ENCODE results near the gene JMJD6.

The JMJD6 gene

GRCh38 chr17:76735586-76736348 lies 9.4 kb upstream of the JMJD6 start:
- Histone ChIP-seq H3K27me3 (ENCODE audit: insufficient read depth, poor library complexity, severe bottlenecking) (no peaks in the 10 kb centered on the region), H3K4me3 (replicated peaks; ENCODE audit: insufficient read depth, low read length) (peak overlapping the region; percentile 89), H3K27ac (replicated peaks) (peak overlapping the region; percentile 98)
- TF ChIP-seq SPI1 (IDR thresholded peaks at IDR 0.05; ENCODE audit: borderline replicate concordance, low read depth), result no peak
- no peak; the same call in none of the 2 replicates for TF ChIP-seq POLR2AphosphoS5 (IDR thresholded peaks at IDR 0.05; ENCODE audit: low read depth)
- TF ChIP-seq GABPA (IDR thresholded peaks at IDR 0.05; ENCODE audit: low read depth), result no peak
- TF ChIP-seq REST (IDR thresholded peaks at IDR 0.05; ENCODE audit: insufficient replicate concordance, low read depth), result no peak
- TF ChIP-seq CTCF (IDR thresholded peaks at IDR 0.05; ENCODE audit: insufficient read depth, low read length), result no peak
- DNase-seq (ENCODE audit: low read depth in 1 of 2, low spot score in 1 of 2), result no peak

GRCh38 chr17:76735006-76735405 lies 8.6 kb upstream of the JMJD6 start:
- TF ChIP-seq SPI1 (IDR thresholded peaks at IDR 0.05; ENCODE audit: borderline replicate concordance, low read depth) (no peak), CTCF (IDR thresholded peaks at IDR 0.05; ENCODE audit: insufficient read depth, low read length) (no peak), GABPA (IDR thresholded peaks at IDR 0.05; ENCODE audit: low read depth) (no peak), REST (IDR thresholded peaks at IDR 0.05; ENCODE audit: insufficient replicate concordance, low read depth) (no peak), POLR2AphosphoS5 (IDR thresholded peaks at IDR 0.05; ENCODE audit: low read depth) (no peak)
- Histone ChIP-seq H3K27ac (replicated peaks) (peak overlapping the region; percentile 98), H3K27me3 (ENCODE audit: insufficient read depth, poor library complexity, severe bottlenecking) (no peaks in the 10 kb centered on the region), H3K4me3 (replicated peaks; ENCODE audit: insufficient read depth, low read length) (peak overlapping the region; percentile 89)
- no peak for DNase-seq (ENCODE audit: low read depth in 1 of 2, low spot score in 1 of 2)

- Histone ChIP-seq H3K27me3 (ENCODE audit: insufficient read depth, poor library complexity, severe bottlenecking) (no peaks in the 10 kb centered on the region), H3K4me3 (replicated peaks; ENCODE audit: insufficient read depth, low read length) (peak overlapping the region; percentile 89), H3K27ac (replicated peaks) (peak overlapping the region; percentile 98)
- TF ChIP-seq GABPA (IDR thresholded peaks at IDR 0.05; ENCODE audit: low read depth) (no peak), SPI1 (IDR thresholded peaks at IDR 0.05; ENCODE audit: borderline replicate concordance, low read depth) (peak; percentile 2; the same call in 1 of the 2 replicates), POLR2AphosphoS5 (IDR thresholded peaks at IDR 0.05; ENCODE audit: low read depth) (no peak; the same call in 1 of the 2 replicates), CTCF (IDR thresholded peaks at IDR 0.05; ENCODE audit: insufficient read depth, low read length) (no peak), REST (IDR thresholded peaks at IDR 0.05; ENCODE audit: insufficient replicate concordance, low read depth) (no peak)
- DNase-seq (ENCODE audit: low read depth in 1 of 2, low spot score in 1 of 2), result peak in 1 of 2 experiments; percentile 72
Measured at GRCh38 chr17:76734080-76734840, 7.9 kb upstream of the JMJD6 start.

Data from HL-60 (cell line).